GM12878 (cell line): ENCODE data around the gene FAM72A. TPM values are rescaled to one million over a fixed set of nuclear protein-coding genes. Genes with fewer than 3 reads are reported as not detected.
"Not testable (repeated sequence)": the region's sequence is repeated elsewhere in the genome, so short reads cannot be mapped to it uniquely, and the experiment has no call there.

Experiments used
- ATAC-seq: fragments of 200-7000 bp; cut with Tn5 transposase; 3 replicates; pipeline ENCODE4 v1.9.1; 2020; ENCODE audit warnings: mild to moderate bottlenecking, moderate library complexity
- BruUV-seq: library from RNA; stranded (reverse); fragments of 400-500 nt; replicated peaks from 2 replicates; lab custom pipeline; 2021; lab: Mats Ljungman, UMichigan
- CTCF ChIA-PET: fragments of 300-600 bp; sonication (Branson Sonifier 250); formaldehyde crosslinking; extraction: SDS; loops from one replicate; lab custom pipeline; 2021; ENCODE audit warnings: inconsistent platforms; lab: Yijun Ruan, JAX
- POLR2A ChIA-PET: fragments of 350-600 bp; formaldehyde crosslinking; extraction: SDS; loops from one replicate; lab custom pipeline; 2021; ENCODE audit warnings: inconsistent platforms; lab: Charles Lee
- RAD21 ChIA-PET: fragments of 300-600 bp; sonication (Branson Sonifier 250); formaldehyde crosslinking; loops from one replicate; lab custom pipeline; 2023; ENCODE audit warnings: antibody characterized with exemption; ENCODE audit not compliant: unreplicated experiment; lab: Charles Lee
- SMC1A ChIA-PET: fragments of 300-600 bp; sonication (Branson Sonifier 250); formaldehyde crosslinking; loops from one replicate; lab custom pipeline; 2023; ENCODE audit not compliant: unreplicated experiment, uncharacterized antibody; lab: Charles Lee
- DNase-seq: peaks from one replicate; pipeline ENCODE4 v3.0.0-alpha.2; 2011; ENCODE audit warnings: low read depth, low spot score
- FAIRE-seq: peaks from 3 replicates; lab custom pipeline; 2011; peaks lifted over from hg19 to GRCh38; lab: Jason Lieb, UNC
- H2AFZ ChIP-seq: 2 replicates; pipeline ENCODE4 v1.6.0; 2011; ENCODE audit warnings: low read depth, low read length, control low read depth; ENCODE audit not compliant: control insufficient read depth
- H3K27ac ChIP-seq: 2 replicates; pipeline ENCODE4 v1.5.1; 2011; ENCODE audit warnings: control low read depth; ENCODE audit not compliant: control insufficient read depth, insufficient read depth
- H3K27me3 ChIP-seq, 2 experiments: replicated peaks in 1 of 2; 2 replicates each; pipeline versions ENCODE4 v1.6.0 to v1.6.1; 2011; ENCODE audit warnings: low read length in 1 of 2; ENCODE audit not compliant: control insufficient read depth in 2 of 2, insufficient read depth in 2 of 2
- H3K36me3 ChIP-seq, 2 experiments: 2 replicates each; pipeline ENCODE4 v1.5.1; 2011; ENCODE audit warnings: low read length in 1 of 2; ENCODE audit not compliant: control insufficient read depth in 2 of 2, insufficient read depth in 2 of 2
- H3K4me1 ChIP-seq: 2 replicates; pipeline ENCODE4 v1.6.1; 2011; ENCODE audit warnings: mild to moderate bottlenecking, low read length, moderate library complexity, mixed read lengths; ENCODE audit not compliant: control insufficient read depth, insufficient read depth
- H3K4me2 ChIP-seq: 2 replicates; pipeline ENCODE4 v1.6.0; 2011; ENCODE audit warnings: control low read depth; ENCODE audit not compliant: control insufficient read depth, insufficient read depth
- H3K4me3 ChIP-seq: fragments of 200-600 bp; sonication (generic); 2 replicates; pipeline ENCODE4 v1.5.1; 2016
- H3K79me2 ChIP-seq: 2 replicates; pipeline ENCODE4 v1.6.0; 2011; ENCODE audit warnings: low read length; ENCODE audit not compliant: control insufficient read depth, insufficient read depth
- H3K9ac ChIP-seq: 2 replicates; pipeline ENCODE4 v1.8.0; 2011; ENCODE audit warnings: low read length, control low read depth, mixed read lengths; ENCODE audit not compliant: control insufficient read depth, insufficient read depth
- H3K9me3 ChIP-seq: replicated peaks from 3 replicates; pipeline ENCODE4 v1.5.1; 2011; ENCODE audit warnings: mild to moderate bottlenecking, low read length; ENCODE audit not compliant: control insufficient read depth, insufficient read depth
- H4K20me1 ChIP-seq: 2 replicates; pipeline ENCODE4 v1.6.0; 2011; ENCODE audit not compliant: control insufficient read depth, insufficient read depth
- CTCF ChIP-seq, 3 experiments: IDR thresholded peaks in 2 of 3; conservative IDR thresholded peaks in 1 of 3; 2 replicates each; pipeline ENCODE4 v1.5.1; 2011; ENCODE audit warnings: low read depth in 3 of 3, low read length in 3 of 3, mild to moderate bottlenecking in 3 of 3, control low read depth in 2 of 3, moderate library complexity in 2 of 3, inconsistent platforms in 1 of 3, mixed read lengths in 1 of 3; ENCODE audit not compliant: control insufficient read depth in 2 of 3, insufficient read depth in 1 of 3; ENCODE audit errors: extremely low read depth in 1 of 3
- WGBS: methylation state at CpG from one replicate; pipeline ENCODE4 v1.1.6; 2016; ENCODE audit warnings: low lambda C conversion rate; ENCODE audit not compliant: insufficient replicate concordance, insufficient coverage; ENCODE audit errors: missing lambda C conversion rate; 5-methylcytosine and 5-hydroxymethylcytosine counted together
- in situ Hi-C: fragments of 300-500 bp; cut with MboI; formaldehyde crosslinking; loops from 9 replicates; pipeline ENCODE4 v1.14.3; 2018; ENCODE audit warnings: mixed read lengths
- intact Hi-C: fragments of 100-400 bp; cut with micrococcal nuclease; formaldehyde crosslinking; loops from one replicate; pipeline ENCODE4 v1.14.2; 2022; ENCODE audit not compliant: unreplicated experiment
- polyA plus RNA-seq, 11 experiments: library from polyadenylated mRNA; depleted of rRNA in 4 of 11; unstranded in 6 of 11; stranded (reverse) in 5 of 11; fragments of >200 nt; fragmentation: Nextera tagmentation in 4 of 11; fragmentation: Illumina TruSeq in 1 of 11; extraction: Ambion mirVana in 4 of 11; extraction: Trizol in 1 of 11; gene quantifications; 1 replicate in 1 of 11; 2 replicates in 10 of 11; pipeline versions ENCODE4 v1.2.1 to v1.2.3, GENCODE V29; 2011 to 2016; ENCODE audit warnings: inconsistent platforms in 2 of 11, missing spikeins in 2 of 11, low read depth in 1 of 11
- total RNA-seq, 4 experiments: library from RNA; depleted of rRNA in 3 of 4; stranded (reverse); fragments of >200 nt in 3 of 4; fragmentation: Illumina TruSeq in 1 of 4; extraction: Trizol in 1 of 4; gene quantifications; 2 replicates each; pipeline versions ENCODE4 v1.2.1 to v1.2.3, GENCODE V29; 2013 to 2021

The FAM72A gene
- total and polyA plus RNA-seq, 10 of the 15 experiments (the other 5 are each of a cell fraction or from before 2014, with no cell fraction given), result 7.5 to 36.7 (median 18.6) TPM

GRCh38 chr1:206176114-206176502 is 26.5 kb downstream of the FAM72A start:
- H3K9ac ChIP-seq, H2AFZ ChIP-seq, ATAC-seq, POLR2A ChIA-PET, H3K4me1 ChIP-seq, intact Hi-C loops, H3K4me3 ChIP-seq, DNase-seq, H3K9me3 ChIP-seq, H3K4me2 ChIP-seq, SMC1A ChIA-PET, H3K27me3 ChIP-seq, H3K27ac ChIP-seq, H3K36me3 ChIP-seq, BruUV-seq, RAD21 ChIA-PET, CTCF ChIA-PET, H4K20me1 ChIP-seq, FAIRE-seq, in situ Hi-C loops, H3K79me2 ChIP-seq: not testable (repeated sequence)
- 100% methylated on average over 1 of the region's 2 CpGs for WGBS

GRCh38 chr1:206175459-206176113 is 27.1 kb downstream of the FAM72A start:
- POLR2A ChIA-PET, H3K4me2 ChIP-seq, DNase-seq, CTCF ChIA-PET, in situ Hi-C loops, intact Hi-C loops, FAIRE-seq, H3K9ac ChIP-seq, ATAC-seq, H4K20me1 ChIP-seq, H3K9me3 ChIP-seq, H3K79me2 ChIP-seq, H3K4me3 ChIP-seq, H3K27ac ChIP-seq, RAD21 ChIA-PET, H3K36me3 ChIP-seq, H3K4me1 ChIP-seq, BruUV-seq, H3K27me3 ChIP-seq, SMC1A ChIA-PET, H2AFZ ChIP-seq: not testable (repeated sequence)
- 93% methylated on average over 1 of the region's 4 CpGs for WGBS
- TF ChIP-seq CTCF (IDR thresholded peaks at IDR 0.05 in 2 of 3, conservative IDR thresholded peaks at IDR 0.05 in 1 of 3; ENCODE audit: control insufficient read depth in 2 of 3, extremely low read depth in 1 of 3, insufficient read depth in 1 of 3, low read depth in 3 of 3, low read length in 3 of 3), result peak in 1 of 3 experiments; percentile 10; a peak in 1 of 6 replicates

- intact Hi-C loops, BruUV-seq: not testable (repeated sequence)
Measured at GRCh38 chr1:206174182-206174868, 28.3 kb downstream of the FAM72A start.

More at GRCh38 chr1:206174182-206174868, 28.3 kb downstream of the FAM72A start:
- H4K20me1 ChIP-seq, H3K27me3 ChIP-seq, H3K4me2 ChIP-seq, H3K4me1 ChIP-seq, DNase-seq, H2AFZ ChIP-seq, H3K36me3 ChIP-seq, H3K4me3 ChIP-seq, H3K9ac ChIP-seq, in situ Hi-C loops, FAIRE-seq, H3K9me3 ChIP-seq, POLR2A ChIA-PET, RAD21 ChIA-PET, H3K27ac ChIP-seq, H3K79me2 ChIP-seq, CTCF ChIA-PET, ATAC-seq, SMC1A ChIA-PET: not testable (repeated sequence)
- 88% methylated on average over 7 of the region's 7 CpGs for WGBS
